Stimulated activated CD8-positive, alpha-beta memory T cell treated with anti-CD3 and anti-CD28 coated beads, Interleukin-7, amount 100 ng/mL, for 48 hours (primary cell): ENCODE data around the gene NPR3.

Experiments
- DNase-seq, 2 donors: peaks; one replicate each; pipeline ENCODE4 v3.0.0-alpha.2; 2020; ENCODE audit warnings: low read depth in 1 of 2; ENCODE audit errors: extremely low read depth in 1 of 2

The NPR3 gene

GRCh38 chr5:32711681-32712480 is 760 bp downstream of the NPR3 start:
- DNase-seq: no peak

GRCh38 chr5:32712481-32713360 is 1.6 kb downstream of the NPR3 start:
- no peak for DNase-seq

- no peak for DNase-seq
Observed at GRCh38 chr5:32713361-32713769, 2.2 kb downstream of the NPR3 start.

GRCh38 chr5:32713770-32714381 is 2.8 kb downstream of the NPR3 start:
- DNase-seq: no peak

- no peak for DNase-seq
Observed at GRCh38 chr5:32714836-32715235, 3.7 kb downstream of the NPR3 start.

GRCh38 chr5:32720300-32720699 is 9.2 kb downstream of the NPR3 start:
- DNase-seq: no peak

GRCh38 chr5:32721626-32722025 is 10.5 kb downstream of the NPR3 start:
- DNase-seq: no peak

GRCh38 chr5:32722957-32723356 is 11.8 kb downstream of the NPR3 start:
- DNase-seq: no peak

GRCh38 chr5:32724526-32724925 is 13.4 kb downstream of the NPR3 start:
- no peak for DNase-seq

GRCh38 chr5:32726086-32726557 is 15.0 kb downstream of the NPR3 start:
- no peak for DNase-seq

- DNase-seq: no peak
Observed at GRCh38 chr5:32729651-32730050, 18.5 kb downstream of the NPR3 start.

GRCh38 chr5:32733590-32734340 is 22.6 kb downstream of the NPR3 start:
- DNase-seq: no peak

- no peak for DNase-seq
Observed at GRCh38 chr5:32734827-32735378, 23.8 kb downstream of the NPR3 start.

GRCh38 chr5:32735512-32735911 is 24.4 kb downstream of the NPR3 start:
- DNase-seq: no peak

- DNase-seq: no peak
Observed at GRCh38 chr5:32736842-32737241, 25.7 kb downstream of the NPR3 start.

- DNase-seq: no peak
Observed at GRCh38 chr5:32740651-32741050, 29.5 kb downstream of the NPR3 start.

- DNase-seq: no peak
Observed at GRCh38 chr5:32745317-32745716, 34.2 kb downstream of the NPR3 start.

GRCh38 chr5:32752411-32752810 is 41.3 kb downstream of the NPR3 start:
- DNase-seq: no peak

- DNase-seq: no peak
Observed at GRCh38 chr5:32753051-32753450, 41.9 kb downstream of the NPR3 start.

GRCh38 chr5:32753765-32754164 is 42.6 kb downstream of the NPR3 start:
- DNase-seq: no peak
